Left ventricle myocardium superior (tissue), 1 donor: ENCODE measurements around the gene TSPYL1. TPM values are rescaled to one million over a fixed set of nuclear protein-coding genes. Genes with fewer than 3 reads are reported as not detected.
A peak's percentile ranks its signal among the peaks of the same experiment; 100 is the strongest.
"Not testable (repeated sequence)": the region's sequence is repeated elsewhere in the genome, so short reads cannot be mapped to it uniquely, and the experiment has no call there.

Experiments used
- ATAC-seq: fragments of 200-7000 bp; cut with Tn5 transposase; one replicate; pipeline ENCODE4 v1.9.1; 2020; ENCODE audit warnings: mild to moderate bottlenecking, moderate library complexity
- DNase-seq: peaks from one replicate; pipeline ENCODE4 v3.0.0-alpha.2; 2020
- intact Hi-C: fragments of 100-400 bp; cut with micrococcal nuclease; formaldehyde crosslinking; loops from one replicate; pipeline ENCODE4 v1.11.0; 2022
- total RNA-seq: library from RNA; stranded (reverse); fragmentation: NEBNext Ultra II Directional; extraction: Animal tissue kit (Norgen Biotek cat#: 25700); gene quantifications from one replicate; pipeline ENCODE4 v1.2.1, GENCODE V29; 2021
- donor health status: DM: no; HTN: yes; CAD: no; lungs with severe emphysema.

Gene TSPYL1
- total RNA-seq, 1 donor from 2014 or later = 96.8 TPM

DNA sequence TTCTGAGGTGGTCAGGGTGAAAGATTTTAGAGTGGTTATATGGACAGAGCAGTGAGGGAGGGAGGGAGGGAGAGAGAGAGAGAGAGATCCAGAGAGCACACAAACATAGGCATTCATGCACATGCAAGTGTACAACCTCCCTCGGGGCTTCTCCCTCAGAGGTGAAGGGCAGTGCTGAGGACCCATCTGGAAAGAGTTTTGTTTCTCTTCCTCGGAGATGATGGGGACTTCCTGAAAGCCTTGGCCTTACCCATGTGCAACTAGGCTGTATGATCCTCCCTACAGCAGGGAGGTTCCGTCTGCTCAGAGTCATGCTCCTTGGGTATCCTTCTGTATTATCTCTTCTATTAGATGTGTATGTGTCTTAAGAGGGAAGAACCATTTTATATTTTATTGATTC, 21.4 kb upstream of the TSPYL1 start:
- ATAC-seq (no peak), DNase-seq (no peak)
- intact Hi-C loops = no loop called here

DNA sequence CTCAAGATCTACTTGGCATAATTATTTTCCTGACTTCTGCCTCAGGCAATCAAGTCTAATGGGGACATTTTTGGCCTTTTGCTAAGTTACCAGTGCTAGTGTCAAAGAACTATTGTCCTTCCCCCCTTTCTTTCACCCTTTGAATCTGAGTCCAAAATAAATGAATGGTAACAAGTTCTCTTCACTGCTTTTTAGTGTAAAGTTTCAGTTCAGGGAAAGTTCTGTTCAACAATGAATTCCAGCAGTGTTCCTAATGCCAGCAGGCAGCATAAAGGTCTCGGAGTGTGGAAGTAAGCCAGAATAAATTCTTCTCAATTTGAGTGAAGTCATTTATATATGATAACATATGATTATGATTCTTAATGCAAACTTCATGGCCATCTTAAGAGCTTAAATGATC, 20.8 kb upstream of the TSPYL1 start:
- intact Hi-C loops = no loop called here
- DNase-seq (no peak), ATAC-seq (no peak)

DNA sequence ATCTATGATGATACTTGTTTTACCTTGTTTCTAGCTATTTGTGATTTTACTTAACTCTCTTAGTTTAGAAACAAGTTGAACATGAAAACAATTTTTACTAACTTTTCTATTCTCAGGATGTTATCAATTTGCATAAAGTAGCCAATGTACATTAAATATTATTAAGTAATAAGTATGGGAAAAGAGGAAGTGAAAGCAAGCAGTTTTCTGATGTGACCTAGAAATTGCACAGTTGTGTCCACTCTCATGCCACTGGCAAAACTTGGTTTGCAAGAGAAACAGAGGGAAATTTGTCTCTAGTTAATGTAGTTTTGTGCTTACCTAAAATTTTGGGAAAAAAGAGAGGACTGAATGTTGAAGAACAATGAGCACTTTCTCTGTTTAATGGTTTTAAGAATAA, 19.2 kb upstream of the TSPYL1 start:
- intact Hi-C loops = loop anchor here (10.0 kb wide), 1 partner anchor 146 kb away; no protein-coding TSS in a partner anchor
- DNase-seq = no peak
- ATAC-seq = no peak

DNA sequence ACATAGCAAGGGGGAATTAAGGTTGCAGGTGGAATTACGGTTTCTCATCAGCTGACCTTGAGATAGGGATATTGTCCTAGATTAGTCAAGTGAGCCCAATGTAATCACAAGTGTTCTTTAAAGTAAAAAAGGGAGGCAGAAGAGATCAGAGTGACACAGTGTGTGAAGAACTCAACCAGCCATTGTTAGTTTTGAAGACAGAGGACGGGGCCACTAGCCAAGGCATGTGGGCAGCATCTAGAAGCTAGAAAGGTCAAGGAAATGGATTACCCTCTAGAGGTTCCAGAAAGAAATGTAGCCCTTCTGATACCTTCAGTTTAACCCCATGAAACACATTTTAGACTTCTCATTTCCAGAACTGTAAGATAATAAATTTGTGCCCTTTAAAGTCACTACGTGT, 18.5 kb upstream of the TSPYL1 start:
- DNase-seq = no peak
- intact Hi-C loops = loop anchor here (10.0 kb wide), 1 partner anchor 147 kb away; no protein-coding TSS in a partner anchor
- ATAC-seq = no peak

DNA sequence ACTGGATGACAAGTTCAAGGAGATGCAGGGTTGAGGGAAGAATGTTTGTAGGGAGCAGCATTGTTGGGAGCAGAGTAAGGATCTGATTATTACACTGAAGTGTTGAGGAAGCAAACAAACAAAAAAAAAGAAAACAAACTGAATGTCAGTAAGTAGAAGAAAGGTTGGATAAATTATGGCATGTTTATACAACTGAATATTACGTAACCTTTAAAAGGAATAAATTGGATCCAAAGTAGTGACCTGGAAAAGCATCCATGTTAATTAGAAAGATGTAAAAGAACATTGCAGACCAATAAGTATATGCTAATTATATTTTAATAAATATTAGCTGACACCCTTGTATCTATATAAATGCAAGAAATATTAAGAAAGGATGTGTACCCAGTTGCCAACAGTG, 12.8 kb upstream of the TSPYL1 start:
- DNase-seq (no peak), ATAC-seq (no peak)
- intact Hi-C loops = loop anchor here (10.0 kb wide), 1 partner anchor 152 kb away; no protein-coding TSS in a partner anchor

DNA sequence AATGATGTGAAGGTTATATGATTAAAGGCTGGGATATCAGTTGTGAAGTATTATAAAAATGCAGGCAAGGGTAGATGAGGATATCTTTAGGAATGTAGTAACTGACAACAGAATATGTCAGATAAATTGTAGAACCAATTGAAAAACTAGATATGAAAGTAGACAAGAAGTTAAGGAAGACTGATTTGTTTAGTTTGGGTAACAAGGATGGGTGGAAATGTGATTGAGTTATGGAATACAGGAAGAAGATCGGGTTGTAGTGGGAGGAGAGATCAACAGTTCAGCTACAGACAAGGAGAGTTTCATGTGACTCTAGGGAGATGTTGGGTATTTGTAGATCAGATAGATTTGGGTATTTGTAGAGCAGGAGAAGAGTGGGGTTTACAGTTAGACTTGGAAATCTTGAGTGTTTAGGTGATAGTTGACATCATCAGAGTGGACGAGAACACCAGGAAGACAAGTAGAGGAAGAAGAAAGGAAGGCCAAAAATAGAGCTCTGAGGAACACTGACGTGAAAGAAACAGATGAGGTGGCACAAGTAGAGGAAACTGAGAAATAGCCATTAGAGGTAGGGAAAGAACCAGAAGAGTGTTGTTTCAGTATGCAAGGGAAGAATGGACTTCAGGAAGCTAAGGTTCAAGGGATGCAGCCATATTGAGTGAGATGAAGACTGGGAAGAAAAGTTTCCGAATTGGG, 12.1 kb upstream of the TSPYL1 start:
- intact Hi-C loops = loop anchor here (10.0 kb wide), 1 partner anchor 153 kb away; no protein-coding TSS in a partner anchor
- DNase-seq (no peak), ATAC-seq (no peak)

DNA sequence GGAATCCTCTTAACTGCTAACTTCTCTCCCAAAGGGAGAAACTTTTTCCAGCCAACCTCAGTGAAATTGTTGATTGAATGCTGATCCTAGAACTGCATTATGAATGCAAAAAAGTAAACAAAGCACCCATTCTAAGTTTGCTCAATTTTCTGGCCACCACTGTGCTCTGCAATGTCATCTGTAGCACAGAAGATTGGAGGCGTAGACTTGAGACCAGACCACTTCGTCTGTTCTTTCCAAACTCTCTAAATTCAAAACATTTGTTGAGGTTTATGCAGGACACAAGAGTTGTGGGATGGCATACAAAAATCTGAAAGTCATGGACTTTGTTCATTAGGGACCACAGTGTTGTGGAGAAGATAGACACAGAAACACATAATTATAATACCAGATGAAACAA, 11.1 kb upstream of the TSPYL1 start:
- DNase-seq (no peak), ATAC-seq (no peak)
- intact Hi-C loops = loop anchor here (10.0 kb wide), 1 partner anchor 154 kb away; no protein-coding TSS in a partner anchor

DNA sequence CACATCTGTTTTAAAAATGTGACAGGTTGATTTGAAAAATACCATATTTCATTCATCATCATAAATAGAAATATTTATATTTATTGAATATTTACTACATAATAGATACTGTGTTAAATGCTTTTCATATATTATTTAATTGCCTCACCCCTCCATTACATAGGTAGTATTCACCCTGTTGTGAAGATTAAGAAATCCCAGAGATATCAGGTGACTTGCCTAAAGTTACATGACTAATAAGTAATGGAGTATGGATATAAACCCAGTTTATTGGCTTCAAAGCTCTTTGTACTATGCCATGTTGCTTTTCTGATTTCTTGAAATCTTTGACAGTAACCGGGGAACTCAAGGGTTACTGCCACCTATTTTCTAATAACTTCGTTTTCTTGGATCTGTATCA, 10.1 kb upstream of the TSPYL1 start:
- ATAC-seq (no peak), DNase-seq (no peak)
- intact Hi-C loops = loop anchor here (10.0 kb wide), 2 partner anchors 155 to 245 kb away; no protein-coding TSS in a partner anchor

DNA sequence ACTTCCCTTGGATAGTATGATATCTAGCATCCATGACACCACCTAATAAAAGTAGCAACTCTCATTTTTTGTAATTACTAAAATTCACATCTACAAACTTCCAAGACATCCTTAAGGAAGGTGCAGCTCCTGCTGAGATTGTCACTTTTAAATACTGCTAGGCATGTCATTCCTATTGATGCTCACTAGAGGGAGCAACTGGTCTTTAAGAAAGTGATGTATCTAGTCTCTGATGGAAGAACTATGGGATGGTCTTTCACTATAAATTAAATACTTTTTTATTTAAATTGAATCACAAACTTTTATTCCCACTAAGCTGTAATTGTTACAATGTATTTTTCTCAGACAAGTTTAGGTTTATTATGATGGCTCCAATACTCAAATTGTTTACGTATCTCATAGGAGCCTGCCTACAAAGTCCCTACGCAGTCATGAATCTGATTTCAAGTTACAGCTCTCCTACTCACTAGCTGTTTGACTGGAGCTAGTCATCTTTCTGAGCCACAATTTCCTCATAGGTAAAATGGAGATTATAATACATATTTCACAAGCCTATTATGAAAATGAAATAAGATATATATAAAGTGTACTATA, 8.1 kb upstream of the TSPYL1 start:
- ATAC-seq = peak; percentile 67
- DNase-seq = no peak
- intact Hi-C loops = loop anchor here (10.0 kb wide), 1 partner anchor 247 kb away; no protein-coding TSS in a partner anchor

DNA sequence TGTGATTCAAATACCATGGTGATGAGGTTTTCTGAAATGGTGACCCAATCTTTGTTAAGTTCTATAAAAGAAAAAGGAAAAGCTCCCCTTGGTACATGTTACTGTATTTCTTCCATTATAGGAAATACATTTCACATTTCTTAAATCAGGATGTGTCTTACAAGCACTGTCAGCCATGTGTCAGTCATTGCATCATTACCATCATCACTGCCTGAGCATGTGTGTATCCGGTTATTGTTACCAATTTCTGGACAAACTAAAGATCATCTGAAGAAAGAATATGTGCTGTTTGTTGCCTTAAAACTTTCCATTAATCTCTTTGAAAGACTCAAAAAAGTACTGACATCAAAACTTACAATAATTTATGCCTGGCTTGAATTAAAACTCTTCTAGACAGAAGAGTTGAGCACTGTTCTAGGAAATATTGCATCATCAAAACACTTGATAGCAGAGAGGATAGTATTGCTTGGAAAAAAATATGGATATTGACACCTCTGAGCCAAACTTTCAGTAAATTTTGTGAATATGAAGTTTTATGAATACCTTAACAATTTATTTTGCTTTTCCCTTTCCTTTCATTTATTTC, 7.1 kb upstream of the TSPYL1 start:
- intact Hi-C loops = loop anchor here (10.0 kb wide), 1 partner anchor 248 kb away; no protein-coding TSS in a partner anchor
- ATAC-seq = no peak
- DNase-seq = no peak

DNA sequence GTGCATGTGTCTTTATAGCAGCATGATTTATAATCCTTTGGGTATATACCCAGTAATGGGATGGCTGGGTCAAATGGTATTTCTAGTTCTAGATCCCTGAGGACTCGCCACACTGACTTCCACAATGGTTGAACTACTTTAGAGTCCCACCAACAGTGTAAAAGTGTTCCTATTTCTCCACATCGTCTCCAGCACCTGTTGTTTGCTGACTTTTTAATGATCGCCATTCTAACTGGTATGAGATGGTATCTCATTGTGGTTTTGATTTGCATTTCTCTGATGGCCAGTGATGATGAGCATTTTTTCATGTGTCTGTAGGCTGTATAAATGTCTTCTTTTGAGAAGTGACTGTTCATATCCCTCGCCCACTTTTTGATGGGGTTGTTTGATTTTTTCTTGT, 5.3 kb upstream of the TSPYL1 start:
- not testable (repeated sequence) for ATAC-seq, DNase-seq
- intact Hi-C loops = loop anchor here (10.0 kb wide), 1 partner anchor 250 kb away; no protein-coding TSS in a partner anchor

DNA sequence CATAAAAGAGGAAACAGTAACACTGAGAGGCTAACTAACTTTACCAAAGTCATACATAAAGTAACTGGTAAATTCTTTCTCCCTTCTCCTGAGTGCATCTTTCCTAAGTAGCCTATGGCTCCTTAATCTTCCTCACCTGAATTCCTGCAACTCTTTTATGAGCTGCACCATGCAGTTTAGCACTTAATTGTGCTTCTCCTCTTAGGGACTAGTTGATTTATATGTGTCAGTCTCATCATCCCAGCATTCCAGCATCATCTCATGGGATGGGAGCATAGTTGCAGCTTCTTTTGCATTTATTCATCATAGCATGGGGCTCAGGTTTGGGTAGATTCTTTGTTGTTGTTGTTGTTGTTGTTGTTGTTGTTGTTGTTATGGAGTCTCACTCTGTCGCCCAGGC, 3.5 kb upstream of the TSPYL1 start:
- intact Hi-C loops = loop anchor here (10.0 kb wide), 1 partner anchor 252 kb away; no protein-coding TSS in a partner anchor
- ATAC-seq (no peak), DNase-seq (no peak)

DNA sequence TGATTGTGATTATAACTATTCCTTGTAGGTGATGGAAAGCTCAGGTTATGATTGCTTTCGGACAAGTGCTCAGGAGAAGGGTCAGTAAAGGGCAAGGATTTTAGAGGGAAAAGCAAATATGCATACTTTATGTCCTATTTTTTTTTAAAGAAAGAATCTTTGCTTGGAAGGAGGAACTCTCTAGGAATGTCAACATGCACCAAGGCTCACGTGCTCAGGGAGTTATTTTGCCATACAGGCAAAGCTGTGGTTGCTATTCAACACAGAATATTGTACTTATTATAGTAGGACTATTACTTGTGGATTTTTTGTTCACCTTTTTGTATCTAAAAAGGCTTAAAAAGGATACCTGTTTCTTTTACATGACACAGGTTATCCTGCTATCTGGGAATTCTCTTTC, 3.0 kb upstream of the TSPYL1 start:
- DNase-seq (no peak), ATAC-seq (no peak)
- intact Hi-C loops = loop anchor here (10.0 kb wide), 1 partner anchor 252 kb away; no protein-coding TSS in a partner anchor

DNA sequence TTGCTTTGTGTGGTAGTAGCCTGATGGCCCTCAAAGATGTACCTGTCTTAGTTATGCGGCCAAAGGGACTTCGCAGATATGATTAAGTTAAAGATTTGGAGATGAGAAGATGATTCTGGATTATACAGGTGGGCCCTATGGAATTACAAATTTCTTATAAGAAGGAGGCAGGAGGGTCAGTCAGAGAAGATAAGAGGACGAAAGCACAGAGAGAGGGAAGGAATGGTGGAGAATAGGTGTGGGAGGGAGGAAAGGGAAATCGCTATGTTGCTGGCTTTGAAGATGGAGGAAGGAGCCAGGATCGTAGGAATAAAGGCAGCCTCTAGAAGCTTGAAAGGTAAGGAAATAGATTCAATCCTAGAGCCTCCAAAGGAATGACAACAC, 1.2 kb upstream of the TSPYL1 start:
- ATAC-seq (no peak), DNase-seq (no peak)
- intact Hi-C loops = loop anchor here (10.0 kb wide), 1 partner anchor 254 kb away; no protein-coding TSS in a partner anchor

DNA sequence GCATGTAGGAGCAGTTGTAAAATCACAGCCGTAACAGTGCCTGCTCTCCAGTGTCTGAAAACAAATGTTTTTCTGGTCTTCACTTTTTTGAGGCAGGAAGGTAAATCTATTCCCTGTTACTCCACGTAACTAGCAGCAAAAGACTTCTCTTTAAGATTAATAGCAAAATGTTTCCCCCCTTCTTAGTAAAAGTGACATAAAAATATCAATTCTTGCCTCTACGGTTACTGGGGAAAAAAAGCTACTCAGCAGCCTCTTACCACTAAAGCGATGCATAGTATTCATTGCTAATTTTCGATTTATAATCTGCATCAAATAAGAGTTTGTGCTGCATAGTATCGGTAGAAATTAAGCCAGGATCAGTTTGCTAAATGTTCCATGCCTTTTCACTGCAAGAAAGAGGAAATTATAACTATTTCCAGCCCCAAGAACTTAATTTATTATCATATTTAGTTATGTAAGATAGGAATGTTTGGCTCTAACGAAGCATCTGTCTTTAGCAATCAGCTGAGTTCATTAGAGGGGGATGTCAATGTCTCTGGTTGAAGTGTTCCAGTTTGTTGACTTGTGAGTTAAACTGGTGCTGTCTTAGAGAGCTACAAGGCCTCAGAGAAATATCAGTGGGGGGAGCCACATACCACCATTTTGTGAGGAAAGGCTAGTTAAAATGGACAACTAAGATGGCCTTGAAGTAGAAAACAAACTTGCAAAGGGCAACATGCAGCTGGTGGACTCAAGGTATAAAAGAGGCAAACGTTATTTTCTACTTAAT, 617 bp upstream of the TSPYL1 start:
- ATAC-seq = no peak
- intact Hi-C loops = loop anchor here (10.0 kb wide), 1 partner anchor 254 kb away; no protein-coding TSS in a partner anchor
- DNase-seq = no peak

DNA sequence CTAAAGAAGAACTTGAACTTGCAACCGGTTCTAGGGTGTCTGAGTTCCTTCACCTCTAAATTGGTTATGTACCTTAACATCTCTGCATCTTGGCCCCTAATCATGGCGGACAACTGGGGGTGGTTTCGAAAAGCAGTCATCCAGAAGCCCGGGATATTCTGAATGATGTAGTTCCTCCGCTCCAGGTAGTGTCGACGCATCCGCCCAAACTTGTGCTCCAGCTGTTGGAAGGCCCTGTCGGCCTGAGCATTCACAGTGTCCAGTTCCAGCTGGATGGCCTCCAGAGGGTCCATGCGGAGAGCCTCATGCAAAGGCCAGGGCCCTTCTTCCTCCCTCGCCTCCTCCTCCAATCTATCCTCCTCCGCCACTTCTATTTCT, 887 bp downstream of the TSPYL1 start:
- DNase-seq (peak; percentile 76), ATAC-seq (peak; percentile 61)
- intact Hi-C loops = no loop called here

DNA sequence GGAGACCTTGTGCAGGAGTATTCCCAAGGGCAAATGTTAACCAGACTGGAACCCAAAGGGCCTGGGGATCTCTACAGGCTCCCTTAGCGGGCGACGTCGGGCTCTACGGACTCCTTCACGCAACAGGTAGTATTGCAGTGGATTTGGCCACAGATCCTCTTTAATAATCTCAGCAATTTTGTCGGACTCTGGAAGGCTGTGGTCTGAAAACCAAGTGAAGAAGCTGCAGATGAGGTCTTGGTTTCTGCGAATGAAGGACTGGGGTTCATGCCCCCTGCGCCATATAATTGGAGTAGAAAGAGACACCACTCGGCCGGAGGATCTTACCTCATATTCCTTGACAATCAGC, 1.3 kb downstream of the TSPYL1 start:
- intact Hi-C loops = no loop called here
- DNase-seq = no peak
- no peak for ATAC-seq

DNA sequence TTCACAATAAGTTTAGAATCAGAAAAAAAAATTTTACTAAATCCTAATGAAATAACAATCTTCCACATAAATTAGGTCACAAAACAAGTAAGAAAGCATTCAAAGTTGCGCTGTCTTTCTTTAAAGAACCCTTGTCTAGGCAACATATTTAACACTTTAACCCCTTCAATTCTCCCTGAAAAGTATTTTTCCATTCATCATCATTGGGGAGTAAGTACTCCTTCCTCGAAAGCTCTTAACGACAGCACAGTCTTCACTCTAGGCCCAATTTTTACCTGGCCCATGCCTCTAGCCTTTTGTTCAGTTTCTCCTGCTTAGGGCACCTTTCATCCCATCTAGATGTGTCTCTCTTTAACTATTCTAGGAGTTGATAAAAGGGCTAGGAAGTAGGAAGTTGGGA, 2.6 kb downstream of the TSPYL1 start:
- intact Hi-C loops = no loop called here
- no peak for ATAC-seq
- no peak for DNase-seq

DNA sequence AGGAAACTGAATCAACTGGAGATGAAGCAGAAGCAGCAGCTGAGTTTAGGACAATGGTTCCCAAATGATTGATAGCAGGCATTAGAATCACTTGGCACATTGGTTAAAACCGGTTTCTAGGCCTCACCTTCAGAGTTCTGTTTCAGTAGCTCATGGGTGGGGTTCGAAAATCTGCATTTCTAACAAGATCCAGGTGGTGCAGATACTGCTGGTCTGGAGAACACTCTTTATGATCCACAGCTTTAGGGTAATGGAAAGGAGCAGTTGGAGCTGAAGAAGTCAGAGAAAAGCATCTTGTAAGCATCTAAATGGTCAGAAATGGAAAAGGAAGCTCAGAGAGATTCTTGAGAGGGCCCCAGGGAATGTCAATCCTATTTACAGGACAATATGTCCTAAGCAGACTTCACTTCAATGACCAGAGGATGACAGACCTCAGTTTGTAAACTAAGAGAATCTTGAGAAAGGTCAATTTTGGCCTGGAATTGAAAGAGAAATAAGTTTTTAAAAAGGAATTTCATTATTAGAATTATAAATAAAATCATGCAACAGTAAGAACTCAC, 8.5 kb downstream of the TSPYL1 start:
- no peak for DNase-seq
- intact Hi-C loops = no loop called here
- ATAC-seq = no peak
